GM18511 (cell line): Measurements from ENCODE around the gene ADAMTS1.

ENCODE experiments used
- ATAC-seq: cut with Tn5 transposase; IDR thresholded peaks from one replicate; pipeline ENCODE4 v1.9.1; 2021; ENCODE audit warnings: mild to moderate bottlenecking, moderate library complexity; ENCODE audit not compliant: unreplicated experiment

ADAMTS1 gene

DNA sequence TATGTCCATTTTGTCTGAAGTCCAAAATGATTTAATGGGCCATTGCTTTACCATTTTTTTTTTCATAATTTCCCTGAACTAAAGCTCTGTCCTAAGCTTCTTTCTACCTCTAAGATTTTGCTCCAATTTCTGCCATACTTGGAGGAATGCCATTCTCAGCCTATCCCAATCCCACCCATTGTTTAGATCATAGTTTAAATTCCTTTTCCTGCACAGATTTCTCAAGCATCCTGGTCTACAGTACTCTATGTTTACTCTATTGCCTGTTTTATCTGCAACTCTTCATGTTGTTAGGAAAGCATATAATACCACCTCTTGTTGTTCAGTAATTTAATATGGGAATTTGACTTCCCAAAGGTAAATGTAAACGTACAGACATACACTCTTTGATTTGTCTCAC, 30.8 kb downstream of the ADAMTS1 start:
- no peak for ATAC-seq

DNA sequence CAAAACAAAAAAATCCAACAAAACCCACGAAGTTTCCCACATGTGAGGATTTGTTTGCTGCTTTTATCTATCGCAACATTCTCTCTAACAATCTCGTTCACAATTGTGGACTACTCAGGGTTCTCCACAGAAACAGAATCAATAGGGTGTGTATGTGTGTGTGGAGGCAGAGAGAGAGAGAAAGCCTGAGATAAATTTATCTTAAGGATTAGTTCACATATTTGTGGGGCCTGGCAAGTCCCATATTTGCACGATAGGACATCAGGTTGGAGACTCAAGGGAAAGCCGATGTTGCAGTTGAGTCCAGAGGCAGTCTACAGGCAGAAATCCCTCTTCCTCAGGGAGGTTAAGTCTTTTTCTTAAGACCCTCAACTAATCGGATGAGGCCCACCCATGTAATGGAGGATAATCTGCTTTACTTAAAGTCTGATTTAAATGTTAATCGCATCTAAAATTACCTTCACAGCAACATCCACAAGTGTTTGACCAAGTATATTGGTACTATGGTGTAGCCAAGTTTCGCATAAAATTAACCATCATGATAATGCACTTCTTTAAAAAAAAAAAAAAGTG, 31.7 kb downstream of the ADAMTS1 start:
- no peak for ATAC-seq

DNA sequence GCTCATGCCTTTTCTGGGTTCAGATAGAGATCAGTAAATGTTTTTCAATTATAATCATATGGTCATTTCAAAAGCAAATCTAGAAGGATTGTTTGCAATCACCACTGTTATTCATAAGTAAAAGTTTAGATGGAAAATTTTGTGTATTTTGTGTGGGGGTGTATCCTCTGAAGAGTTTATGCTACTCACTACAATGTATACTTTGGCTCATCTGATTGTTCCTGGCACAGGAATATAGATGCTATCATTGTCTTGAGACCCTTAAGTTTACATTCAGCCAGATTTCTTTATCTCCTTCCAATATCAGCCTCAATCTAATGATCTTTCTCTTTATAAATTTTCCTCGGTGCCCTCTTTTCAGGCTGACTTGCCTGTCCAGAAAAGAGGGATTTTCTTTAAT, 33.0 kb downstream of the ADAMTS1 start:
- ATAC-seq = no peak

DNA sequence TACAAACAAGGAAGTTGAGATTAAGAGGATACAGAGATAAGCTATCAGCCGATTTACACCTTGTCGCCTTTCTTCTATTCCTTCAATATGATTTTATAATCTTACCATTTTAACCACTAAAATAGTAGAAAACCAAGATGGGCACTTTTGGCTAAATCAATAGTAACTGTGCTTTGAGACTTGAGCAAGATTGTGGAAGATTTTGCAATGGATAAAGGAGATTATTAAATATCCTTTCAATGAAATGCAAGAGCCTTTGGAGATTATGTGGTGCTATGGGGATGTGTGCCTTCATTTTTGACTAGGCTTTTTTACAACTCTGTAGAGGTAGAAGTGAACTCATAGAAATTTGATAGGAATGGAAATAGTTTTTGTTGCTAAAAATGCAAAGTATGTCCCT, 33.7 kb downstream of the ADAMTS1 start:
- ATAC-seq = no peak

DNA sequence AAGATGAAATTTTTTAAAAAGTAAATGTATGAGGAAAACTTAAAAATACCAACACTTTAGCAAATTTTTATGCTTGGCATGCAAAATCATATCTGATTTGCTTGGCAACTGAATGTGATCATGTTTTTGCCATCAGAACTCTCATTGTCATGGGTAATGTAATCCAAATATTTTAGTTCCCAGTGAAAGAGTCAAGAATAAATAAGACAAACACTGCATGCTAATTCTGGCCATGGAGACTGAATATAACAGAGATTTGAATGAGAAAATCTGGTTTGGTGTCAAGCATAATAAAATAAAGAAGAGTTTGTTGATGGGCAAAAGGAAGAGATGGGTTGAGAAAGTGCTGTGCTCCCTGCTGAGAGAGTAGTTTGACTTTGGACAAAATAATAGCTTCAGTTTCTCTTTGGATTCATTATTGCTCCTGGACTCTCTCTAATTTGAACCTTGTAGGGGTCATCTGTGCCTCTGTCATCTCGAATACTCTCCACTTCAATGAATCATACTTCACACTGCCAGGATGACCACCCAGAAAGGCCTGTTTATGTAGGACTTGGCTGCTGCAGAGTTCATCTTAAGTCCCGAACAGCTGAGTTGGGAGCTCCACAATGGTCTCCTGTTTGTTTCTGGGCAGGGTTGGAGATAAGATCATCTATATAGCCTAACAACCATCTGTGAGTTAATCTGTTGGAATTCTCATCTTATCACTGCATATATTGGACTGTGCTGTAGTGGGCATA, 34.4 kb downstream of the ADAMTS1 start:
- ATAC-seq = no peak

DNA sequence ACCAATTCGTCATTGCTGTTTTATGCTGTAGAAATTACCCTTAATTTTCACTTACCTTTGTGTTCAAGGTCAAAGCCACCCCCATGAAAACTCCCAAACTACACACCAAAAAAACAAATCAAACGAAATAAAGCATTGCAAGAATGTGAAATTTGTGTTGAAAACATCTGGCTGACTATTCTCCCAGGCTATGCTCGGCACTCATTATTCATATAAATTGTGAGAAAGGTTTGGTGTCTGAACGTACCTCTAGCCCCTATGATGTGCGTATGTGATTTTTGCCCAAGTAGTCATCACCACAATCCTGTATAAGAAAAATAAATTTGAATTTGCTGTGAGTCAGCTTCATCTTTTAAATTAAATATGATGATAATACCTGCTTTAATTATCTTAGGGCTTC, 34.9 kb downstream of the ADAMTS1 start:
- ATAC-seq = no peak

DNA sequence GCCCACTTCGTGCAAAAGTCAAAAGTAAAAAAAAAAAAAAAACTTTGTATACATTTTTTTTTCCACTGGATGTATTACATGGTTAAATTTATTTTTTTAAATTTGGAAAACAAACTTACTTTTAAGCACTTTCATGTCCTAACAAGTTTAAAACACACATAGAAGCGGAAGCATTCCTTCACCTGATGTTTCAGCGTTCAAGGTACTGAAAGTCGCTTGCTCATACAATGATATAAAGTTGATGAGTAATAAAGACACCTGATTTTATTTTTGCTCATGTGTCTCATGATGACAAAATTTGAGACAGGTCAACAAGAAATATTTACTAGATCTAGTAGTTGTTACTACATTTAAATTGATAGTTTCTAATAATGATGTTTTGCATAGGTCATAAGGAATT, 35.5 kb downstream of the ADAMTS1 start:
- ATAC-seq = no peak

DNA sequence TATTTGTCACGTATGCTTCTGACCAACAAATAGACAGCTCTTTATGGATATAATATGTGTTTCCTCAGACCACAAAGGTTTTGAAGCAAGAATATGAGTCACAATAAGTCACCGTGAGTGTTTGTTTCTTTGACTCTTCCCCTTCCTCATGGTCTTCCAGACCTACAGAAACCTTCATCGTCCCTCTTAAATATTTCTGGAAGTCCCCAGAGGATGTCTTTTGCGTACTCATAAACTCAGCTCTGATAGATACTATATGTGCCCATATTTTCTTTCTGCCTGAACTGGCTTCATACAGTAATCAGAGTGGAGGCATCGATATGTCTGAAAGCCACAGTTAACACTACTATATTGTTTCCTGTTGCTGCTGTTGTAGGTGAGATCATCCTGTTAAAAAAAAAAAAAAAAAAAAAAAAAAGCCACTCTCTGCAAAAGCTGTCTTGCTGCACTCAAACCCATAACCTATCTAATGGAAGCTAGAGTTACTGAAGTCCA, 38.4 kb downstream of the ADAMTS1 start:
- no peak for ATAC-seq

DNA sequence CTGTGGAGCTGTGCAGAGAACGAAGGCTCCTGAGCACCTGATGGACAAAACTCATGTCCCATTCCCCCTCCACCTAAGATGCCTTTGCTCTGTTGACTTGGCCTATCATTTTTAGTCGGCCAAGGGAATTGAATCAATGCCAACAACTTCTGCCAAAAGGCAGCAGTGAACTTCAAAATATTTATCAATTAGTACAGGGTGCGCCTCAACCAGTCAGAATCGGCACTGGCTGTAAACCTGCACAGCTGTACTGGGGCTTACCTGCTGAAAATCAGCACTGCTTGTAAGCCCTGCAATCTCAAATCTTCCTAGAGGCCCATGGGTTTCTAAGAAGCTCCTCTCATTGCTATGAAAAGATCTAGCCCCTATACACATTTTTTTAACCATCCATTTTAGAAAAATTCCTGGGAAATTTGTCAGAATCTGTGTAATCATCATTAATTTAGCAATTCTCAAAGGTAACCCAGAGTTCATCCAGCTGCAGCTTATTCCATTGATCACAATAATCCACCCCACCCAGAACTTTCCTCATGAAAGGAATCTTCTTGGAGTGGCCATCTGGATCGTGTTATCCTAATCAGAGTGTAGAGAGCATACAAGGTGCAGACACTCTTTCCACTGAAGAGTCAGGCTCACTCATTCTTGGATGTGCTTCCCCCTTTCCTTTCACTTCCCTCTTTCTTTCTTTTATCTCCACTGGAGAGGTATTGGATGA, 40.2 kb downstream of the ADAMTS1 start:
- ATAC-seq = no peak

DNA sequence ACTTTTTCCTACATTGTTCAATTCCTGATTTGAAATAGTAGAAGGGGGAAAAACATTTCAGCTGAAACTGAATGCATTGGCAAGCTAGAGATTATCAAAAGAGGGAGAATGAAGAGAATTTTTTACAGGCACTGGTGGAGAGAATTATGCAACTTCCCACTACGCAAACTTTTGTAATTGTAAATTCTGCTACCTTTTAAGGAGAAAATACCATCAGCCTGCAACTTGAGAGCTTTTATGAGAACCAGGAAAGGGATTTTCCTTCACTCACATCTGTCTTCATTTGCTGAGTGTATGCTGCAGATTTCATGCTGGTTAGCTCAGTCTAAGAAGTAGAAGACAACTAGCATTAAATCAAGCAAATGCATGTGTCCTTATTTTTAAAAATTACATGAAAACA, 43.7 kb downstream of the ADAMTS1 start:
- no peak for ATAC-seq

DNA sequence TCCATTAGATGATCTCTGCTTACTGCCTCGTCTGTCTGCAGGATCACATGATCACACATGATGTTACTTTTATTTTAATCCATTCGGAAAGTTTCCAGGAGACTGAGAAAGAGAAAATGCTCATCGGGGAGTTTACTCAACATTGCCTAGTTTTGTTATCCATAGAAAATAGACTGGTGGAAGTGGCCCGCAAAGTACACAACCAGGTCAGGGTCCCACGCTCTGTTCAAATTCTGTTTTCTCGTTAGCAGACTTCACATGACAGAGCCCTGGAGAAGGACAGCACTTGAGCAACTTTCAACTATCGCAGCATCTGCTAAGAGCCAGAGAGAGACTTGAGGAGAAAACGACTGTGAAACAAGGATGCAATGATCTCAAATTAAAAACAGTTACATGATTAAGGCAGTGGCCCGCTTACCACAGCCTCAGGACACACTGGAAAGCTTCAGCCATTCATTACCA, 44.2 kb downstream of the ADAMTS1 start:
- ATAC-seq = no peak

DNA sequence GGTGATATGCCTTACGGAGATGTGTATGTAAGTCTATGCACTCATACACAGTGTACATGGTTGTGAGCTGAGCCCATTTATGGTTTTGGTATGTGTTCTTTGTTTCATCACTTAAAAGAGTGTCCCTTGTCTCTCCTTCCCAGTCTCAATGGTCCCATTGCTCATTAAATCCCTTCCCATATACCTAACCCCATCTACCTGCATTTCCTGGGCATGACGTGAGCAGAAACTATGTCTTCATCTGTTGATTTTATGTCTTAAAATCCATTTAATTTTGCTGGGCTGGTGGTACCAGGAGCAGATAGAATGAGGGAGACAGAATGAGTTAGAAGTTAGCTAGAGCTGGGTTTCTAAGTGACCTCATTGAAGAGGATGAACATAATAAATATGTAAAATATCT, 44.8 kb downstream of the ADAMTS1 start:
- ATAC-seq = no peak

DNA sequence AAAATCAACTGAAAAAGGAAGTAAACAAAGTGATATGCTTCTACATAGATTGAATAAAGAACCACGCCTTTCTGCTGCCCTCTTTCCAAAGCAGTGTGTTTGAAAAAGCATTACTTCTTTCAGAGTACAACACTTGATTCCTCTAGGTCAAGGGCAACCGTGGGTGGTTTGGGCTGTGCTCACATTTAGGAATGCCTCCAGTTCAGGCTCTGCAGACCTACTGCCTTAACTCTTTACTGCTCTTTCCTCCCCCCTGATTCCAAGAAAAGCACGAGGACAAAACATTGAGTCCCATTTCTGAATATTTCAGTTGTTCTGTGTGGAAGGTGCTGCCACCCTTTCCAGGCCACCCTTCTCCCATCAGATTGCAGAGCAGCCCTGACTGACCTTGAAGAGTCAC, 45.2 kb downstream of the ADAMTS1 start:
- no peak for ATAC-seq

DNA sequence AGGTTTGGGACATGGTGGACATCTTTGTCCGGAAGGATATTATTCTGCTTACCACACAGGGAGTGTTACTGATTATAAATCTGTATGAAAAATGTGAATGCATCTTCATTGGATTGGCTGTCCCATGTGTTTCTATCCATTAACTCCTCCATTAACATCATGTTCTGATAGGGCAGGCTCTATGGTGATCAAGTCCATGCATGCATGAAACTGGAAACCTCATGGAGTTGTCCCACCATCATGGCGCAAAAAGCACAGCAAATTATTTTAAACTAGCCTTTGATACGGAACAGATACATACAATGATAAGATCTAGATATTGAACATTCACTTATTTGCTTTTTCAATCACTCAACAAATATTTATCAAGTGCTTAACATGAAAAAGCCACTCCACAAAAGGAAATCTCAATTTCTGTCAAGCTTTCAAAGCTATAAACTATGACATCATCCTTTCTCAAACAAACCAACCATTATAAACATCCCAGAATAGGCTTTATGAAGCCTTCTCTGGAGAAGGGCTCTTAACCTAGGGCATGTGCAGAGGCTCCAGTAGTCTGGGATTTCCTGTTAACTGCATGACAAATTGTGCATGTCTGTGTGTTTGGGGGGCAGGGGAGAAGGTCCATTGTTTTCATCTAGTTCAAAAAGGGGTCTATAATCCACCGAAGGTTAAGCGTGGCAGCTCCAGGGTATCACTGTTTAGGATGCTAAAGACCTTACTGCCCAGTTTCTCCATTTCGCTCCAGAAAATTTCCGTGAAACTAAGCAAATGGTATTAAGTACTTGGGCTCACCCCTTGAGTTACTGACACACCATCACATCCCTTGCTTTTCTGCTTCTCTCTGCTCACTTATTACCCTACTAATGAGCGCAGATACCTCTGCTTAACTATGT, 46.1 kb downstream of the ADAMTS1 start:
- ATAC-seq = no peak

DNA sequence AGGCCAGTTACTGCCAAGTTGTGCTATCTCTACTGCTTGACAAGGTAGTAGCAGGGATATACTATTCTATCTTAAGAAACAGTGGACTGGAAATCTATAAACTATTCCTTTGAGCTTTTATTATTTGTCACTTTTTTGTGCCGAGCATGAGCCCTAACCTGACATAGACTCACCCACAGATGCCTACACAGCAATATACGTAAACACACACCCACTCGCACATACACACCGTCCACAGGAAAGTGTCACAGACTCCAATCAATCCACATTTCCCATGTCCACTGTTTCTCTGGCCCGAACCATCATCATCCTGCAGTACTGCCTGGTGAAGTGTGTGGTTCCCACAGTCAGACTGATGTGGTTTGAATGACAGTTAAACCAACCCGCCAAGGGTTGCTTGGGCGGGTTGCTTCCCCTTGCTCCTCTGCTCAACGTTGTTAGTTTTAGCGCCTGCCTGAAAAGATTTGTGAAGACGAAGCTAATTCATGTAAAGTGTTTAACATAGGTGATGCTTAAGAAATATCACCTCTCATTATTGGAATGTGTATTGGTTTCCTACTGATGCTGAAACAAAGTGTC, 47.2 kb downstream of the ADAMTS1 start:
- no peak for ATAC-seq

DNA sequence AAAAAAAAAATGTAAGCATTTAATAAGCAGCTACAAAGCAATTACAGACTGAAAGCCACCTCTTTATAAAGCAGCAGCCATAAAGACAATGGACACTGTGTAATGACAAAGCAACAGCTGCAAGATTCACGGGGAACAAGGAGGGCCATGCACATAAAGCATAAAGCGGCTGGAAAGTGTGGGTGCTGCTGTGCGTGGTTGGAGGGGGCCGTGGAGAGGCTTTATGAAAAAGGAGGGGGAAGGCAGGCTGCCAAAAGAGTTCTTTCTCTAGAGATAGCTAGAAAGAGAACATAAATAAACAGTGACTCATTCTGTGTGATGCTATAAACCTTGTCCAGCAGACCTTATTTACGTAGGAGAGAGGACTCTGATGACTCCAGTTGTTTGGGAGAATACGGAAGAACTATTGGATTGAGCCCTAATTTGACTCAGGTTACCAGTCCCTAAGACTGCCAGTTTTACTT, 49.3 kb downstream of the ADAMTS1 start:
- no peak for ATAC-seq

DNA sequence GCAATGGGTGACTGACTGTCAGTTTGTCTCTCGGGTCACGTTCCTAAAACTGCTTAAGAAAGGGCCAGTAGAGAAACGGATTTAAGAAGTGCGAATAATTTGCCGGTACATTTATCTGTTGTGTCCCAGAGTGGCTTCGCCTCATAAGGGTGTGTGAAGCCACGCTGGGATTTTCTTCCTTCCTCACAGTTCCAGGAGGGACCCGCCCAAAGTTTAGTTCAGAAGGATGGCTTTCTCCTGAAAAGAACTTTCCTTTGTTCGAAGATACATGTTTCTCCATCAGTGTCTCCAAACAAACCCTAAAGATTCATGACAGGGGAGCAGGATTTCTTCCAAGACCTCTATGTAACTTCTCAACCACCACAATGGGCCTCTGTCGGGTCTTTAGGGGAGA, 49.8 kb downstream of the ADAMTS1 start:
- ATAC-seq = no peak

DNA sequence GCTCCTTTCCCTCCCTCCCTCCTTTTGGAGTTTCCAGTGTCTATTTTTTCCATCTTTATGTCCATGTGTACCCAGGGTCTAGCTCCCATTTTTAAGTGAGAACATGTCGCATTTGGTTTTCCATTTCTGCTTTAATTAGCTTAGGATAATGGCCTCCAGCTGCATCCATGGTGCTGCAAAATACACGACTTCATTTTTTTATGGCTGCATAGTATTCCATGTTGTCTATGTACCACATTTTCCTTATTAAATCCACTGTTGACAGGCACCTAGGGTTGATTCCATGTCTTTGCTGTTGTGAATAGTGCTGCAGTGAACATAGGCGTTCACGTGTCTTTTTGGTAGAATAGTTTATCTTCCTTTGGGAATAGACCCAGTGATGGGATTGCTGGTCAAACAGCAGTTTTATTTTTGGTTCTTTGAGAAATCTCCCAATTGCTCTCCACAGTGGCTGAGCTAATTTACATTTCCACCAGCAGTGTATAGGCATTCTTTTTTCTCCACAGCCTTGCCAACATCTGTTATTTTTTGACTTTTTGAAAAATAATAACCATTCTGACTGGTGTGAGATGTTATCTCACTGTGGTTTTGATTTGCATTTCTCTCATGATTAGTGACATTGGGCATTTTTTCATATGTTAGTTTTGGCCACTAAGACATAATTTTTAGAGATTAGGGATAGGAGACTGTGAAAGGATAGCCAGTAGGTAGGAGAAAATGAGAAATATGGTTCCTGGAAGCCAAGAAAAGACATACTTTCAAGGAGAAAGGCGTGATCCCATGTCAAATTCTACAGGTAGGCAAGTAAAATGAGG, 50.4 kb downstream of the ADAMTS1 start:
- ATAC-seq = no peak

DNA sequence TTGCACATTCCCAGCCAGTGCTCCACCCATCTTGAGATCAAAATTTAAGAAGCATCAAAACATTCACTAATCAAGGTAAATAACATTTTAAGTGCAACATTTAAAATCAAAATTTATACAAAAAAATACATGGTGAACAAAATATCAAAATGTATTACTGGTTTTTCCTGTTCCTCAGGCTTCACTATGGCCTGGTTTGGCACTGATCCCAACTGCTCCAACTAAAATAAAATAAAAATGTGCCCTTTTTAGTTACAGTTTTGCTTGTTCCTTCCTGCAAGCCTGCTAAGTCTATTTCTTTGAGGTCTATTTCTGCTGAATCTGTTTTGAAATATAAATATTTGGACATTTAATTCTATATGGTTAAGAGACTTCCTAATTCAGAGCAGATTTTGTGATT, 54.9 kb downstream of the ADAMTS1 start:
- no peak for ATAC-seq

DNA sequence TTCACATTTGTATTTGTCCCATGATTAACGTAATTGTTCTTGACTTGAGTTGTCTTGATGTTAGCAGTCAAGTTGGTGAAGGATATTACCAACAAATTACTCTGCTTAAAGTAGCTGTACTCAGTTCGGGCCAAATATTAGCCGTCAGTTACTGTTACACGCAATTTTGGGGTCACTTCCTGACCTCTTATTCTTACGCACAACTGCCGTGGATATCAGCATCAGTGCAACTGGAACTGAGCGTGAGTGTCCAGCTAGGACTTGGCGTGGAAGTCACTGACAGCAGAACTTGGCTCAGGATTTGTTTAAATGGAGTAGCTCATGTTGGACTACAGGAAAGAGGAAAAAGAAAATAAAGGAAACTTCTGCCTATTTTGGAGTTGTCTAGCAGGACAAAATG, 56.4 kb downstream of the ADAMTS1 start:
- no peak for ATAC-seq
